ENCODE results near the gene C9.
"Not testable (repeated sequence)": the region's sequence is repeated elsewhere in the genome, so short reads cannot be mapped to it uniquely, and the experiment has no call there.

Gene C9

GRCh38 chr5:39328731-39329130, 35.6 kb downstream of the C9 start:
- no peak for DNase-seq (ENCODE audit: low read depth)

- no peak for DNase-seq (ENCODE audit: low read depth)
Observed at GRCh38 chr5:39323542-39323941, 40.8 kb downstream of the C9 start.

GRCh38 chr5:39319395-39319794, 44.9 kb downstream of the C9 start:
- no peak for DNase-seq (ENCODE audit: low read depth)

GRCh38 chr5:39316464-39316863, 47.8 kb downstream of the C9 start:
- DNase-seq (ENCODE audit: low read depth), result not testable (repeated sequence)

GRCh38 chr5:39315995-39316394, 48.3 kb downstream of the C9 start:
- no peak for DNase-seq (ENCODE audit: low read depth)

- no peak for DNase-seq (ENCODE audit: low read depth)
Observed at GRCh38 chr5:39314591-39314990, 49.7 kb downstream of the C9 start.

GRCh38 chr5:39309534-39309933, 54.8 kb downstream of the C9 start:
- DNase-seq (ENCODE audit: low read depth), result no peak

GRCh38 chr5:39302472-39302871, 61.8 kb downstream of the C9 start:
- no peak for DNase-seq (ENCODE audit: low read depth)

GRCh38 chr5:39301406-39301805, 62.9 kb downstream of the C9 start:
- no peak for DNase-seq (ENCODE audit: low read depth)

- DNase-seq (ENCODE audit: low read depth), result no peak
Observed at GRCh38 chr5:39299962-39300361, 64.3 kb downstream of the C9 start.

GRCh38 chr5:39294736-39295135, 69.6 kb downstream of the C9 start:
- DNase-seq (ENCODE audit: low read depth), result no peak

- DNase-seq (ENCODE audit: low read depth), result no peak
Observed at GRCh38 chr5:39284552-39284951, 79.7 kb downstream of the C9 start.

GRCh38 chr5:39283231-39283818, 81.0 kb downstream of the C9 start:
- DNase-seq (ENCODE audit: low read depth), result peak; percentile 54

- DNase-seq (ENCODE audit: low read depth), result no peak
Observed at GRCh38 chr5:39282561-39282960, 81.7 kb downstream of the C9 start.

- DNase-seq (ENCODE audit: low read depth), result not testable (repeated sequence)
Observed at GRCh38 chr5:39275865-39276264, 88.4 kb downstream of the C9 start.

GRCh38 chr5:39274398-39275085, 89.8 kb downstream of the C9 start:
- no peak for DNase-seq (ENCODE audit: low read depth)

GRCh38 chr5:39273314-39273954, 90.9 kb downstream of the C9 start:
- no peak for DNase-seq (ENCODE audit: low read depth)

GRCh38 chr5:39272869-39273231, 91.4 kb downstream of the C9 start:
- DNase-seq (ENCODE audit: low read depth), result not testable (repeated sequence)

GRCh38 chr5:39270225-39270848, 94.0 kb downstream of the C9 start:
- DNase-seq (ENCODE audit: low read depth), result no peak

- no peak for DNase-seq (ENCODE audit: low read depth)
Observed at GRCh38 chr5:39267186-39267585, 97.1 kb downstream of the C9 start.

GRCh38 chr5:39266442-39266841, 97.9 kb downstream of the C9 start:
- no peak for DNase-seq (ENCODE audit: low read depth)

GRCh38 chr5:39264528-39264927, 99.8 kb downstream of the C9 start:
- DNase-seq (ENCODE audit: low read depth), result no peak

GRCh38 chr5:39262981-39263380, 101.3 kb downstream of the C9 start:
- no peak for DNase-seq (ENCODE audit: low read depth)

Measured in stimulated activated CD8-positive, alpha-beta memory T cell treated with anti-CD3 and anti-CD28 coated beads, Interleukin-12 subunit alpha, Interleukin-12 subunit beta, amount 100 ng/mL, for 1 hour (primary cell).